Lung (tissue), 12 donors: ENCODE measurements around the gene MTA2. TPM values are rescaled to one million over a fixed set of nuclear protein-coding genes. Genes with fewer than 3 reads are reported as not detected.

Experiments
- ATAC-seq: fragments of 200-7000 bp; cut with Tn5 transposase; one replicate; pipeline ENCODE4 v1.9.1; 2020; ENCODE audit warnings: moderate number of reproducible peaks; ENCODE audit not compliant: insufficient read depth, low FRiP score
- DNase-seq, 3 donors: peaks; one replicate each; pipeline ENCODE4 v3.0.0-alpha.2; 2013 to 2017
- H3K27ac ChIP-seq, 2 donors: one replicate each; pipeline ENCODE4 v1.5.1; 2013; ENCODE audit warnings: mild to moderate bottlenecking in 2 of 2, moderate library complexity in 2 of 2, control low read depth in 1 of 2, inconsistent platforms in 1 of 2, low read depth in 1 of 2, low read length in 1 of 2
- H3K27me3 ChIP-seq, 3 donors: one replicate each; pipeline ENCODE4 v1.5.1; 2013; ENCODE audit warnings: low read length in 2 of 3; ENCODE audit not compliant: control insufficient read depth in 3 of 3, insufficient read depth in 3 of 3
- H3K36me3 ChIP-seq, 4 donors: one replicate each; pipeline ENCODE4 v1.5.1; 2013; ENCODE audit warnings: low read length in 4 of 4, mild to moderate bottlenecking in 1 of 4, moderate library complexity in 1 of 4; ENCODE audit not compliant: control insufficient read depth in 4 of 4, insufficient read depth in 4 of 4
- H3K4me1 ChIP-seq, 5 donors: one replicate each; pipeline ENCODE4 v1.5.1; 2013; ENCODE audit warnings: low read length in 5 of 5, mild to moderate bottlenecking in 2 of 5, moderate library complexity in 1 of 5; ENCODE audit not compliant: control insufficient read depth in 5 of 5, insufficient read depth in 5 of 5
- H3K4me3 ChIP-seq: one replicate; pipeline ENCODE4 v1.5.1; 2013; ENCODE audit warnings: mild to moderate bottlenecking, control low read depth, moderate library complexity
- H3K9ac ChIP-seq, 2 donors: one replicate each; pipeline ENCODE4 v1.5.1; 2013; ENCODE audit warnings: low read length in 2 of 2, control low read depth in 1 of 2; ENCODE audit not compliant: insufficient read depth in 1 of 2
- H3K9me3 ChIP-seq, 4 donors: one replicate each; pipeline ENCODE4 v1.5.1; 2013; ENCODE audit warnings: low read length in 3 of 4, mild to moderate bottlenecking in 1 of 4, moderate library complexity in 1 of 4; ENCODE audit not compliant: control insufficient read depth in 4 of 4, insufficient read depth in 3 of 4
- WGBS, 2 donors: extraction: QIAGEN DNeasy Blood & Tissue Kit; methylation state at CpG; one replicate each; pipeline ENCODE4 v1.1.7; 2013; 5-methylcytosine and 5-hydroxymethylcytosine counted together
- polyA plus RNA-seq, 2 donors: library from polyadenylated mRNA; stranded (reverse); fragments of 200-250 nt; gene quantifications; one replicate each; pipeline ENCODE4 v1.2.1, GENCODE V29; 2013
- total RNA-seq, 2 donors: library from RNA; depleted of rRNA in 1 of 2; stranded (reverse); fragments of >200 nt in 1 of 2; gene quantifications; one replicate each; pipeline ENCODE4 v1.2.1, GENCODE V29; 2014 to 2021
- TF ChIP-seq, protein P1 (sequence below): IDR thresholded peaks from 2 replicates; pipeline ENCODE4 v1.5.1; 2012; ENCODE audit warnings: mild to moderate bottlenecking; ENCODE audit errors: control extremely low read depth, extremely low read depth
- donor health status: control.
- donor health status: control.
- donor health status: Bipolar disorder and iron deficiency.
- donor health status: healthy.
- donor health status: DM: yes; HTN: yes; CAD: no.

MTA2 gene
- total and polyA plus RNA-seq, 4 donors = 53.7 to 74.4 (median 59.6) TPM

DNA sequence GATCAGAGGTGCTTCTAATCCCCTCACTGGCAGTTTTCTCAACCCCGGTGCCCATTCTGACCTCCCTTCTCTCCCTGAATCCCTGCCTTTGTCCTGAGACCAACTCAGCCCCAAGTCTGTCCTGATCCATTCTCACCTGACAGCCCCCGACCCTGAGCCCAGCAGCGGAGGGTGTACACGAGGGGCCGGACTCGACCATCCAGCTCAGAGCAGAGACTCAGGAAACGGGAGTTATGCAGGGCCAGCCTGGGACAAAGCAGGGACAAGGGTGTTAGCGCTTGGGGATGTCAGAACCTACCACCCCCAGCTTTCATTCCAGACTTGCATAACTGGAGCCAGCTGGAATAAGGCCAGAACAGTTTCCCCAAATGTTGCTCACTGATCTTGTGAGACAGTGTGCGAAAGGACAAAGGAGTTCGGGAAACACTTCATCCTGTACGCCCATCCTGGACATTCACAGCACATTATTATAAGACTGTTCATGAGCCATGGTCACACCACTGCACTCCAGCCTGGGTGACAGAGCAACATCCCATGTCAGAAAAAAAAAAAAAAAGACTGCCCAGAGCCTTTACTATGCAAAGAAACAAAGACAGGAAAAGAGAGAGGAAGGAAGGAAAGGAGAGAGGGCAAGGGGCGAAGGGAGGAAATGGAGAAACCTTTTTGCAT, 24.5 kb downstream of the MTA2 start:
- no peak for ATAC-seq
- Histone ChIP-seq H3K4me3 (no peak overlapping the region), H3K27ac (peak overlapping the region; percentile 25 to 91), H3K9me3 (no peaks in the 10 kb centered on the region), H3K36me3 (peaks cover 2 to 27% (median 19%) of the 10 kb centered on the region in 4 donors), H3K9ac (no peak overlapping the region), H3K4me1 (peaks cover 0 to 24% (median 12%) of the 10 kb centered on the region in 5 donors), H3K27me3 (no peaks in the 10 kb centered on the region)
- 56 to 60% methylated on average over 12 of the region's 12 CpGs for WGBS, 2 donors
- DNase-seq = peak; percentile 40 to 76 (median 53)
- TF ChIP-seq, protein P1, sequence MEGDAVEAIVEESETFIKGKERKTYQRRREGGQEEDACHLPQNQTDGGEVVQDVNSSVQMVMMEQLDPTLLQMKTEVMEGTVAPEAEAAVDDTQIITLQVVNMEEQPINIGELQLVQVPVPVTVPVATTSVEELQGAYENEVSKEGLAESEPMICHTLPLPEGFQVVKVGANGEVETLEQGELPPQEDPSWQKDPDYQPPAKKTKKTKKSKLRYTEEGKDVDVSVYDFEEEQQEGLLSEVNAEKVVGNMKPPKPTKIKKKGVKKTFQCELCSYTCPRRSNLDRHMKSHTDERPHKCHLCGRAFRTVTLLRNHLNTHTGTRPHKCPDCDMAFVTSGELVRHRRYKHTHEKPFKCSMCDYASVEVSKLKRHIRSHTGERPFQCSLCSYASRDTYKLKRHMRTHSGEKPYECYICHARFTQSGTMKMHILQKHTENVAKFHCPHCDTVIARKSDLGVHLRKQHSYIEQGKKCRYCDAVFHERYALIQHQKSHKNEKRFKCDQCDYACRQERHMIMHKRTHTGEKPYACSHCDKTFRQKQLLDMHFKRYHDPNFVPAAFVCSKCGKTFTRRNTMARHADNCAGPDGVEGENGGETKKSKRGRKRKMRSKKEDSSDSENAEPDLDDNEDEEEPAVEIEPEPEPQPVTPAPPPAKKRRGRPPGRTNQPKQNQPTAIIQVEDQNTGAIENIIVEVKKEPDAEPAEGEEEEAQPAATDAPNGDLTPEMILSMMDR = no peak

DNA sequence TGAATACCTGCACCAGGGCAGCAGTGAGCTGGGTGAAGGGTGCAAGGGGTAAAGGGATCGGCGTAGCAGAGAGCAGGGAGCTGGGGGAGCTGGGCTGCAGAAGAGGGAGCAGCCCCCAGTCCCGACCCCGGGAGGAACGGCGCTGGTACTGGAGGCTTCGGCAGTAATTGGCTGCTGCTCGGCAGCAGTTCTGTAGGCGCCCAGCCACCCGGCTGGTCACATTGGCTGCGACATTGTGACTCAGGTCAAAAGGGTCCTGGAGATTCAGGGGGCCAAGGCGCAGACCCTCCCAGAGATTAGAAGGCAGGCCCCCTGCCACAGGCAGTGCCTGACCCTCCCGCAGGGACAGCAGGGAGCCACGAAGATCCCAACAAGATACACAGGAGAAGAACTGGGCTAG, 25.8 kb downstream of the MTA2 start:
- WGBS, 2 donors = 84 to 89% methylated on average over 14 of the region's 14 CpGs
- no peak overlapping the region for H3K9ac ChIP-seq

DNA sequence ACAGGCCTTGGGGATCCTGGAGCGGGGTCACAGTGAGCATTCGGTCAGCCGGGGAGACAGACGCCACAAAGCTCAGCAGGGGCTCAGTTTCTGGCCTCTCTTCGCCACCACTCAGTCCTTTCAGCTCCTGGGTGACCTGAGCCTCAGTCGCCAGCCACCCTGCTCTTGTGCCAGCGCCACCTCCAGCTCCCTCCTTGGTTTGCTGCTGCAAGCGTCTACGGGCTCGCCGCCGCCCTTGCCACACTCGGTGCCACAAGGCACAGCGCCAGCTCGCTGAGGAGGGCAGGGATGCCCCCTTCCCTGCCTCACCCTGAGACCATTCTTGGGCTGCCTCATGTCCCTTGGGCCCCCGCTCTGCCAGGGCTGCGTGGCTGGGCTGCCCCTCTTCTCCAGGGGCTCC, 26.5 kb downstream of the MTA2 start:
- TF ChIP-seq, protein P1 = no peak

More for the DNA sequence above, 25.8 kb downstream of the MTA2 start:
- Histone ChIP-seq H3K27ac (peak overlapping the region; percentile 13 to 91), H3K9me3 (no peaks in the 10 kb centered on the region), H3K36me3 (peaks cover 2 to 28% (median 24%) of the 10 kb centered on the region in 4 donors), H3K4me3 (no peak overlapping the region), H3K27me3 (no peaks in the 10 kb centered on the region), H3K4me1 (peaks cover 0 to 24% (median 15%) of the 10 kb centered on the region in 5 donors)
- DNase-seq (no peak), ATAC-seq (no peak)
- TF ChIP-seq, protein P1 = no peak

More for the DNA sequence above, 26.5 kb downstream of the MTA2 start:
- DNase-seq (no peak), ATAC-seq (no peak)
- H3K9me3 ChIP-seq = no peaks in the 10 kb centered on the region
- peaks cover 0 to 24% (median 15%) of the 10 kb centered on the region in 5 donors for H3K4me1 ChIP-seq
- peaks cover 2 to 34% (median 26%) of the 10 kb centered on the region in 4 donors for H3K36me3 ChIP-seq
- peak overlapping the region in 1 of 2 donors; percentile 81 for H3K9ac ChIP-seq
- WGBS, 2 donors = 52 to 60% methylated on average over 16 to 17 of the region's 17 CpGs
- no peaks in the 10 kb centered on the region for H3K27me3 ChIP-seq
- H3K4me3 ChIP-seq = no peak overlapping the region
- peak overlapping the region; percentile 91 to 92 for H3K27ac ChIP-seq
